ENCODE data around the gene SND1.

Gene SND1

GRCh38 chr7:127766831-127767459 lies 115.0 kb downstream of the SND1 start:
- H3K9me3 ChIP-seq (ENCODE audit: control insufficient read depth, low read length) = no peaks in the 10 kb centered on the region
- H3K4me3 ChIP-seq (ENCODE audit: low read length) = no peak overlapping the region

GRCh38 chr7:127768241-127768640 lies 116.2 kb downstream of the SND1 start:
- H3K9ac ChIP-seq (ENCODE audit: low read length) = no peak overlapping the region
- peaks cover 3% of the 10 kb centered on the region for H3K4me1 ChIP-seq (ENCODE audit: control insufficient read depth, insufficient read depth, low read length)
- no peaks in the 10 kb centered on the region for H3K27me3 ChIP-seq (ENCODE audit: control insufficient read depth, insufficient read depth, low read length)
- no peaks in the 10 kb centered on the region for H3K36me3 ChIP-seq (ENCODE audit: control insufficient read depth, insufficient read depth, low read length)
- no peak overlapping the region for H3K4me3 ChIP-seq (ENCODE audit: low read length)
- H3K9me3 ChIP-seq (ENCODE audit: control insufficient read depth, low read length) = no peaks in the 10 kb centered on the region

More at GRCh38 chr7:127766831-127767459, 115.0 kb downstream of the SND1 start:
- H3K9ac ChIP-seq (ENCODE audit: low read length) = no peak overlapping the region
- peaks cover 3% of the 10 kb centered on the region for H3K4me1 ChIP-seq (ENCODE audit: control insufficient read depth, insufficient read depth, low read length)
- H3K36me3 ChIP-seq (ENCODE audit: control insufficient read depth, insufficient read depth, low read length) = no peaks in the 10 kb centered on the region
- no peaks in the 10 kb centered on the region for H3K27me3 ChIP-seq (ENCODE audit: control insufficient read depth, insufficient read depth, low read length)

GRCh38 chr7:127769137-127769536 lies 117.1 kb downstream of the SND1 start:
- Histone ChIP-seq H3K36me3 (ENCODE audit: control insufficient read depth, insufficient read depth, low read length) (no peaks in the 10 kb centered on the region), H3K4me3 (ENCODE audit: low read length) (no peak overlapping the region), H3K9ac (ENCODE audit: low read length) (no peak overlapping the region), H3K9me3 (ENCODE audit: control insufficient read depth, low read length) (no peaks in the 10 kb centered on the region), H3K27me3 (ENCODE audit: control insufficient read depth, insufficient read depth, low read length) (no peaks in the 10 kb centered on the region), H3K4me1 (ENCODE audit: control insufficient read depth, insufficient read depth, low read length) (peaks cover 3% of the 10 kb centered on the region)

GRCh38 chr7:127769696-127770400 lies 117.9 kb downstream of the SND1 start:
- Histone ChIP-seq H3K4me1 (ENCODE audit: control insufficient read depth, insufficient read depth, low read length) (peaks cover 3% of the 10 kb centered on the region), H3K9ac (ENCODE audit: low read length) (no peak overlapping the region), H3K27me3 (ENCODE audit: control insufficient read depth, insufficient read depth, low read length) (no peaks in the 10 kb centered on the region), H3K9me3 (ENCODE audit: control insufficient read depth, low read length) (no peaks in the 10 kb centered on the region), H3K4me3 (ENCODE audit: low read length) (no peak overlapping the region), H3K36me3 (ENCODE audit: control insufficient read depth, insufficient read depth, low read length) (no peaks in the 10 kb centered on the region)

- peaks cover 3% of the 10 kb centered on the region for H3K4me1 ChIP-seq (ENCODE audit: control insufficient read depth, insufficient read depth, low read length)
- H3K4me3 ChIP-seq (ENCODE audit: low read length) = no peak overlapping the region
- H3K27me3 ChIP-seq (ENCODE audit: control insufficient read depth, insufficient read depth, low read length) = no peaks in the 10 kb centered on the region
- no peak overlapping the region for H3K9ac ChIP-seq (ENCODE audit: low read length)
- no peaks in the 10 kb centered on the region for H3K9me3 ChIP-seq (ENCODE audit: control insufficient read depth, low read length)
- no peaks in the 10 kb centered on the region for H3K36me3 ChIP-seq (ENCODE audit: control insufficient read depth, insufficient read depth, low read length)
Observed at GRCh38 chr7:127770885-127771284, 118.9 kb downstream of the SND1 start.

GRCh38 chr7:127771707-127772106 lies 119.7 kb downstream of the SND1 start:
- H3K9ac ChIP-seq (ENCODE audit: low read length) = no peak overlapping the region
- no peaks in the 10 kb centered on the region for H3K9me3 ChIP-seq (ENCODE audit: control insufficient read depth, low read length)
- H3K27me3 ChIP-seq (ENCODE audit: control insufficient read depth, insufficient read depth, low read length) = no peaks in the 10 kb centered on the region
- no peak overlapping the region for H3K4me3 ChIP-seq (ENCODE audit: low read length)
- no peaks in the 10 kb centered on the region for H3K36me3 ChIP-seq (ENCODE audit: control insufficient read depth, insufficient read depth, low read length)
- peaks cover 3% of the 10 kb centered on the region for H3K4me1 ChIP-seq (ENCODE audit: control insufficient read depth, insufficient read depth, low read length)

GRCh38 chr7:127776776-127777386 lies 124.9 kb downstream of the SND1 start:
- Histone ChIP-seq H3K4me1 (ENCODE audit: control insufficient read depth, insufficient read depth, low read length) (no peaks in the 10 kb centered on the region), H3K27me3 (ENCODE audit: control insufficient read depth, insufficient read depth, low read length) (no peaks in the 10 kb centered on the region), H3K36me3 (ENCODE audit: control insufficient read depth, insufficient read depth, low read length) (no peaks in the 10 kb centered on the region), H3K9ac (ENCODE audit: low read length) (no peak overlapping the region), H3K4me3 (ENCODE audit: low read length) (no peak overlapping the region), H3K9me3 (ENCODE audit: control insufficient read depth, low read length) (no peaks in the 10 kb centered on the region)

GRCh38 chr7:127780489-127780888 lies 128.5 kb downstream of the SND1 start:
- H3K4me1 ChIP-seq (ENCODE audit: control insufficient read depth, insufficient read depth, low read length) = peaks cover 11% of the 10 kb centered on the region
- H3K9ac ChIP-seq (ENCODE audit: low read length) = no peak overlapping the region
- H3K36me3 ChIP-seq (ENCODE audit: control insufficient read depth, insufficient read depth, low read length) = no peaks in the 10 kb centered on the region
- no peaks in the 10 kb centered on the region for H3K27me3 ChIP-seq (ENCODE audit: control insufficient read depth, insufficient read depth, low read length)
- no peak overlapping the region for H3K4me3 ChIP-seq (ENCODE audit: low read length)
- H3K9me3 ChIP-seq (ENCODE audit: control insufficient read depth, low read length) = no peaks in the 10 kb centered on the region

GRCh38 chr7:127781081-127781480 lies 129.1 kb downstream of the SND1 start:
- Histone ChIP-seq H3K4me1 (ENCODE audit: control insufficient read depth, insufficient read depth, low read length) (peaks cover 11% of the 10 kb centered on the region), H3K9me3 (ENCODE audit: control insufficient read depth, low read length) (no peaks in the 10 kb centered on the region), H3K9ac (ENCODE audit: low read length) (no peak overlapping the region), H3K36me3 (ENCODE audit: control insufficient read depth, insufficient read depth, low read length) (no peaks in the 10 kb centered on the region), H3K27me3 (ENCODE audit: control insufficient read depth, insufficient read depth, low read length) (no peaks in the 10 kb centered on the region), H3K4me3 (ENCODE audit: low read length) (no peak overlapping the region)

GRCh38 chr7:127782075-127782474 lies 130.1 kb downstream of the SND1 start:
- no peaks in the 10 kb centered on the region for H3K36me3 ChIP-seq (ENCODE audit: control insufficient read depth, insufficient read depth, low read length)
- H3K4me1 ChIP-seq (ENCODE audit: control insufficient read depth, insufficient read depth, low read length) = peaks cover 11% of the 10 kb centered on the region
- H3K4me3 ChIP-seq (ENCODE audit: low read length) = no peak overlapping the region
- no peaks in the 10 kb centered on the region for H3K27me3 ChIP-seq (ENCODE audit: control insufficient read depth, insufficient read depth, low read length)
- H3K9me3 ChIP-seq (ENCODE audit: control insufficient read depth, low read length) = no peaks in the 10 kb centered on the region
- H3K9ac ChIP-seq (ENCODE audit: low read length) = no peak overlapping the region

- H3K4me1 ChIP-seq (ENCODE audit: control insufficient read depth, insufficient read depth, low read length) = peaks cover 11% of the 10 kb centered on the region
- H3K9ac ChIP-seq (ENCODE audit: low read length) = no peak overlapping the region
- H3K36me3 ChIP-seq (ENCODE audit: control insufficient read depth, insufficient read depth, low read length) = no peaks in the 10 kb centered on the region
- no peaks in the 10 kb centered on the region for H3K27me3 ChIP-seq (ENCODE audit: control insufficient read depth, insufficient read depth, low read length)
- H3K9me3 ChIP-seq (ENCODE audit: control insufficient read depth, low read length) = no peaks in the 10 kb centered on the region
- H3K4me3 ChIP-seq (ENCODE audit: low read length) = no peak overlapping the region
Observed at GRCh38 chr7:127782654-127783559, 130.9 kb downstream of the SND1 start.
